AG10803 (cell line): ENCODE results near the gene CAMK2G.
A peak's percentile ranks its signal among the peaks of the same experiment; 100 is the strongest.
"Not testable (repeated sequence)": the region's sequence is repeated elsewhere in the genome, so short reads cannot be mapped to it uniquely, and the experiment has no call there.

Experiments
- DNase-seq: peaks from one replicate; pipeline ENCODE4 v3.0.0; 2010; ENCODE audit warnings: low read depth
- H3K4me3 ChIP-seq: 2 replicates; pipeline ENCODE4 v1.5.1; 2011; ENCODE audit warnings: mild to moderate bottlenecking, low read length, control low read depth
- CTCF ChIP-seq: conservative IDR thresholded peaks from 2 replicates; pipeline ENCODE4 v1.5.1; 2011; ENCODE audit warnings: mild to moderate bottlenecking, low read length, control low read depth, inconsistent platforms

The CAMK2G gene

GRCh38 chr10:73789659-73790055, 84.7 kb downstream of the CAMK2G start:
- TF ChIP-seq CTCF, result no peak
- no peak for DNase-seq
- H3K4me3 ChIP-seq, result no peak overlapping the region

- TF ChIP-seq CTCF, result no peak
- no peak for DNase-seq
- no peak overlapping the region for H3K4me3 ChIP-seq
These were observed 85.3 kb downstream of the CAMK2G start for GRCh38 chr10:73788864-73789658.

GRCh38 chr10:73787031-73787800, 87.1 kb downstream of the CAMK2G start:
- peak overlapping the region; percentile 26; the same call in 1 of the 2 replicates for H3K4me3 ChIP-seq
- DNase-seq, result not testable (repeated sequence)

GRCh38 chr10:73786512-73786885, 87.9 kb downstream of the CAMK2G start:
- TF ChIP-seq CTCF, result 0 out of 2 replicates have a peak, but pooled peaks have one; percentile 10
- DNase-seq, result no peak
- peak overlapping the region; percentile 91 for H3K4me3 ChIP-seq

GRCh38 chr10:73785721-73786511, 88.4 kb downstream of the CAMK2G start:
- peak overlapping the region; percentile 91 for H3K4me3 ChIP-seq
- DNase-seq, result peak; percentile 50
- no peak for TF ChIP-seq CTCF

GRCh38 chr10:73785211-73785720, 89.1 kb downstream of the CAMK2G start, which contains the start of gene ZSWIM8:
Gene ZSWIM8, plus strand, starts transcription at chr10:73785606. Its CDS starts 273 bp downstream, at chr10:73785879.
- H3K4me3 ChIP-seq, result peak within 1 kb of the TSS; percentile 91
- peak; percentile 11; the same call in 1 of the 2 replicates for TF ChIP-seq CTCF
- DNase-seq, result peak; percentile 96

- no peak for DNase-seq
- H3K4me3 ChIP-seq, result peak overlapping the region; percentile 88
These were observed 91.6 kb downstream of the CAMK2G start for GRCh38 chr10:73782749-73783085.

More at GRCh38 chr10:73782749-73783085, 91.6 kb downstream of the CAMK2G start:
- TF ChIP-seq CTCF, result no peak
